WTC11 (cell line): Measurements from ENCODE around the gene APOBEC3B. TPM values are rescaled to one million over a fixed set of nuclear protein-coding genes. Genes with fewer than 3 reads are reported as not detected.

Experiments
- ATAC-seq: fragments of 200-7000 bp; cut with Tn5 transposase; 2 replicates; pipeline ENCODE4 v1.10.0; 2021; ENCODE audit warnings: mild to moderate bottlenecking, moderate library complexity
- CTCF ChIA-PET: fragments of 300-600 bp; sonication (Branson Sonifier 250); formaldehyde crosslinking; loops from one replicate; lab custom pipeline; 2021; ENCODE audit warnings: antibody characterized with exemption; lab: Charles Lee
- POLR2A ChIA-PET: fragments of 350-600 bp; sonication (Branson Sonifier 250); formaldehyde crosslinking; loops from one replicate; lab custom pipeline; 2021; ENCODE audit warnings: antibody characterized with exemption; lab: Charles Lee
- DNase-seq: peaks from one replicate; pipeline ENCODE4 v3.0.0; 2021; ENCODE audit warnings: low spot score
- H3K27ac Mint-ChIP-seq: 2 replicates; pipeline ENCODE4 v1.8.0; 2021; ENCODE audit warnings: mixed read lengths
- H3K27me3 Mint-ChIP-seq: 2 replicates; pipeline ENCODE4 v1.8.0; 2021; ENCODE audit warnings: low read depth, mild to moderate bottlenecking, moderate library complexity, mixed read lengths
- H3K36me3 Mint-ChIP-seq: 2 replicates; pipeline ENCODE4 v1.8.0; 2021; ENCODE audit warnings: mixed read lengths
- H3K4me1 Mint-ChIP-seq: 2 replicates; pipeline ENCODE4 v1.8.0; 2022; ENCODE audit warnings: mixed read lengths
- H3K4me3 Mint-ChIP-seq: 2 replicates; pipeline ENCODE4 v1.8.0; 2021; ENCODE audit warnings: mild to moderate bottlenecking, moderate library complexity, mixed read lengths
- H3K9me3 Mint-ChIP-seq: 2 replicates; pipeline ENCODE4 v1.8.0; 2021; ENCODE audit warnings: mixed read lengths
- CREB1 ChIP-seq: sonication (generic); formaldehyde crosslinking; IDR thresholded peaks from 2 replicates; pipeline ENCODE4 v1.8.0; 2023; ENCODE audit warnings: mild to moderate bottlenecking, missing genetic modification reagents
- E2F4 ChIP-seq: sonication (generic); formaldehyde crosslinking; IDR thresholded peaks from 2 replicates; pipeline ENCODE4 v1.8.1; 2022; ENCODE audit warnings: low read depth, mild to moderate bottlenecking, moderate library complexity, missing genetic modification reagents, borderline replicate concordance
- ESRRA ChIP-seq: sonication (generic); formaldehyde crosslinking; IDR thresholded peaks from 2 replicates; pipeline ENCODE4 v1.8.1; 2022; ENCODE audit warnings: mild to moderate bottlenecking, missing genetic modification reagents, borderline replicate concordance
- ETV6 ChIP-seq: sonication (generic); formaldehyde crosslinking; IDR thresholded peaks from 2 replicates; pipeline ENCODE4 v1.8.1; 2022; ENCODE audit warnings: mild to moderate bottlenecking, missing genetic modification reagents
- FOXP1 ChIP-seq: sonication (generic); formaldehyde crosslinking; IDR thresholded peaks from 2 replicates; pipeline ENCODE4 v1.8.0; 2022; ENCODE audit warnings: missing genetic modification reagents, mild to moderate bottlenecking, moderate library complexity, borderline replicate concordance
- KAT7 ChIP-seq: sonication (generic); formaldehyde crosslinking; IDR thresholded peaks from 2 replicates; pipeline ENCODE4 v1.8.1; 2023; ENCODE audit warnings: missing genetic modification reagents, mild to moderate bottlenecking, borderline replicate concordance
- MYBL2 ChIP-seq: sonication (generic); formaldehyde crosslinking; IDR thresholded peaks from 2 replicates; pipeline ENCODE4 v1.8.1; 2023; ENCODE audit warnings: mild to moderate bottlenecking, moderate library complexity, missing genetic modification reagents
- NFE2L1 ChIP-seq: sonication (generic); formaldehyde crosslinking; IDR thresholded peaks from 2 replicates; pipeline ENCODE4 v1.8.1; 2023; ENCODE audit warnings: missing genetic modification reagents
- NR1H2 ChIP-seq: sonication (generic); formaldehyde crosslinking; IDR thresholded peaks from 2 replicates; pipeline ENCODE4 v1.9.0; 2021; ENCODE audit warnings: mild to moderate bottlenecking, moderate library complexity, missing genetic modification reagents
- OVOL2 ChIP-seq: fragments of 250-450 bp; sonication (Bioruptor Pico); IDR thresholded peaks from 2 replicates; pipeline ENCODE4 v1.9.0; 2021; ENCODE audit warnings: mild to moderate bottlenecking, borderline replicate concordance
- PREB ChIP-seq: sonication (generic); formaldehyde crosslinking; IDR thresholded peaks from 2 replicates; pipeline ENCODE4 v1.8.1; 2022; ENCODE audit warnings: mild to moderate bottlenecking, missing genetic modification reagents, moderate library complexity, borderline replicate concordance
- TEAD1 ChIP-seq: sonication (generic); formaldehyde crosslinking; IDR thresholded peaks from 2 replicates; pipeline ENCODE4 v1.8.0; 2022; ENCODE audit warnings: mild to moderate bottlenecking, missing genetic modification reagents
- TEAD4 ChIP-seq: sonication (generic); formaldehyde crosslinking; IDR thresholded peaks from 2 replicates; pipeline ENCODE4 v1.8.0; 2022; ENCODE audit warnings: mild to moderate bottlenecking, missing genetic modification reagents
- TP53 ChIP-seq: sonication (generic); formaldehyde crosslinking; IDR thresholded peaks from 2 replicates; pipeline ENCODE4 v1.8.1; 2023; ENCODE audit warnings: mild to moderate bottlenecking, missing genetic modification reagents
- ZBTB43 ChIP-seq: sonication (generic); formaldehyde crosslinking; IDR thresholded peaks from 2 replicates; pipeline ENCODE4 v1.8.1; 2023; ENCODE audit warnings: mild to moderate bottlenecking, missing genetic modification reagents
- ZNF138 ChIP-seq: sonication (generic); formaldehyde crosslinking; conservative IDR thresholded peaks from 2 replicates; pipeline ENCODE4 v1.8.1; 2022; ENCODE audit warnings: mild to moderate bottlenecking, moderate library complexity, missing genetic modification reagents
- ZNF317 ChIP-seq: sonication (generic); formaldehyde crosslinking; IDR thresholded peaks from 2 replicates; pipeline ENCODE4 v1.8.1; 2023; ENCODE audit warnings: low read depth, mild to moderate bottlenecking, moderate library complexity, missing genetic modification reagents, borderline replicate concordance
- ZNF512 ChIP-seq: sonication (generic); formaldehyde crosslinking; IDR thresholded peaks from 2 replicates; pipeline ENCODE4 v1.8.1; 2022; ENCODE audit warnings: missing genetic modification reagents, borderline replicate concordance
- ZNF671 ChIP-seq: fragments of 250-450 bp; sonication (Bioruptor Pico); IDR thresholded peaks from 2 replicates; pipeline ENCODE4 v1.8.0; 2021; ENCODE audit warnings: mild to moderate bottlenecking
- total RNA-seq: library from RNA; stranded (reverse); gene quantifications from 3 replicates; pipeline ENCODE4 v1.2.3, GENCODE V29; 2021
- TF ChIP-seq, protein P1 (sequence below): fragments of 250-450 bp; sonication (Bioruptor Pico); IDR thresholded peaks from 2 replicates; pipeline ENCODE4 v1.9.0; 2021; ENCODE audit warnings: mild to moderate bottlenecking, borderline replicate concordance
- TF ChIP-seq, protein P2 (sequence below): sonication (generic); formaldehyde crosslinking; conservative IDR thresholded peaks from 2 replicates; pipeline ENCODE4 v1.8.1; 2023; ENCODE audit warnings: mild to moderate bottlenecking, low read depth, missing genetic modification reagents, moderate library complexity
- TF ChIP-seq, protein P3 (sequence below): sonication (generic); formaldehyde crosslinking; IDR thresholded peaks from 2 replicates; pipeline ENCODE4 v1.8.1; 2023; ENCODE audit warnings: mild to moderate bottlenecking, moderate library complexity, missing genetic modification reagents

The APOBEC3B gene
- total RNA-seq, 1 experiment from 2014 or later: 4.0 TPM

- POLR2A ChIA-PET: no interaction called here
- Mint-ChIP-seq H3K27me3 (peaks cover 10% of the 10 kb centered on the region), H3K36me3 (no peaks in the 10 kb centered on the region), H3K4me3 (no peak overlapping the region), H3K27ac (no peak overlapping the region), H3K9me3 (no peaks in the 10 kb centered on the region), H3K4me1 (peaks cover 24% of the 10 kb centered on the region)
- CTCF ChIA-PET: interaction anchor here (1.0 to 1.1 kb wide), 3 partner anchors 17 to 75 kb away, joined by 3 to 5 read pairs (median 3); no protein-coding TSS in a partner anchor
- DNase-seq (no peak), ATAC-seq (no peak)
- TF ChIP-seq ESRRA (CRISPR knock-in tag): no peak
- TF ChIP-seq, protein P1, sequence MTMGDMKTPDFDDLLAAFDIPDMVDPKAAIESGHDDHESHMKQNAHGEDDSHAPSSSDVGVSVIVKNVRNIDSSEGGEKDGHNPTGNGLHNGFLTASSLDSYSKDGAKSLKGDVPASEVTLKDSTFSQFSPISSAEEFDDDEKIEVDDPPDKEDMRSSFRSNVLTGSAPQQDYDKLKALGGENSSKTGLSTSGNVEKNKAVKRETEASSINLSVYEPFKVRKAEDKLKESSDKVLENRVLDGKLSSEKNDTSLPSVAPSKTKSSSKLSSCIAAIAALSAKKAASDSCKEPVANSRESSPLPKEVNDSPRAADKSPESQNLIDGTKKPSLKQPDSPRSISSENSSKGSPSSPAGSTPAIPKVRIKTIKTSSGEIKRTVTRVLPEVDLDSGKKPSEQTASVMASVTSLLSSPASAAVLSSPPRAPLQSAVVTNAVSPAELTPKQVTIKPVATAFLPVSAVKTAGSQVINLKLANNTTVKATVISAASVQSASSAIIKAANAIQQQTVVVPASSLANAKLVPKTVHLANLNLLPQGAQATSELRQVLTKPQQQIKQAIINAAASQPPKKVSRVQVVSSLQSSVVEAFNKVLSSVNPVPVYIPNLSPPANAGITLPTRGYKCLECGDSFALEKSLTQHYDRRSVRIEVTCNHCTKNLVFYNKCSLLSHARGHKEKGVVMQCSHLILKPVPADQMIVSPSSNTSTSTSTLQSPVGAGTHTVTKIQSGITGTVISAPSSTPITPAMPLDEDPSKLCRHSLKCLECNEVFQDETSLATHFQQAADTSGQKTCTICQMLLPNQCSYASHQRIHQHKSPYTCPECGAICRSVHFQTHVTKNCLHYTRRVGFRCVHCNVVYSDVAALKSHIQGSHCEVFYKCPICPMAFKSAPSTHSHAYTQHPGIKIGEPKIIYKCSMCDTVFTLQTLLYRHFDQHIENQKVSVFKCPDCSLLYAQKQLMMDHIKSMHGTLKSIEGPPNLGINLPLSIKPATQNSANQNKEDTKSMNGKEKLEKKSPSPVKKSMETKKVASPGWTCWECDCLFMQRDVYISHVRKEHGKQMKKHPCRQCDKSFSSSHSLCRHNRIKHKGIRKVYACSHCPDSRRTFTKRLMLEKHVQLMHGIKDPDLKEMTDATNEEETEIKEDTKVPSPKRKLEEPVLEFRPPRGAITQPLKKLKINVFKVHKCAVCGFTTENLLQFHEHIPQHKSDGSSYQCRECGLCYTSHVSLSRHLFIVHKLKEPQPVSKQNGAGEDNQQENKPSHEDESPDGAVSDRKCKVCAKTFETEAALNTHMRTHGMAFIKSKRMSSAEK (CRISPR knock-in tag): no peak
- no peak for TF ChIP-seq TP53
- no peak for TF ChIP-seq OVOL2 (CRISPR knock-in tag)
- no peak for TF ChIP-seq ZNF671
- TF ChIP-seq ZBTB43 (CRISPR knock-in tag): no peak
- no peak for TF ChIP-seq PREB
- TF ChIP-seq NR1H2 (CRISPR knock-in tag): no peak
- TF ChIP-seq E2F4 (CRISPR knock-in tag): no peak
- TF ChIP-seq ETV6 (CRISPR knock-in tag): no peak
- TF ChIP-seq, protein P2, sequence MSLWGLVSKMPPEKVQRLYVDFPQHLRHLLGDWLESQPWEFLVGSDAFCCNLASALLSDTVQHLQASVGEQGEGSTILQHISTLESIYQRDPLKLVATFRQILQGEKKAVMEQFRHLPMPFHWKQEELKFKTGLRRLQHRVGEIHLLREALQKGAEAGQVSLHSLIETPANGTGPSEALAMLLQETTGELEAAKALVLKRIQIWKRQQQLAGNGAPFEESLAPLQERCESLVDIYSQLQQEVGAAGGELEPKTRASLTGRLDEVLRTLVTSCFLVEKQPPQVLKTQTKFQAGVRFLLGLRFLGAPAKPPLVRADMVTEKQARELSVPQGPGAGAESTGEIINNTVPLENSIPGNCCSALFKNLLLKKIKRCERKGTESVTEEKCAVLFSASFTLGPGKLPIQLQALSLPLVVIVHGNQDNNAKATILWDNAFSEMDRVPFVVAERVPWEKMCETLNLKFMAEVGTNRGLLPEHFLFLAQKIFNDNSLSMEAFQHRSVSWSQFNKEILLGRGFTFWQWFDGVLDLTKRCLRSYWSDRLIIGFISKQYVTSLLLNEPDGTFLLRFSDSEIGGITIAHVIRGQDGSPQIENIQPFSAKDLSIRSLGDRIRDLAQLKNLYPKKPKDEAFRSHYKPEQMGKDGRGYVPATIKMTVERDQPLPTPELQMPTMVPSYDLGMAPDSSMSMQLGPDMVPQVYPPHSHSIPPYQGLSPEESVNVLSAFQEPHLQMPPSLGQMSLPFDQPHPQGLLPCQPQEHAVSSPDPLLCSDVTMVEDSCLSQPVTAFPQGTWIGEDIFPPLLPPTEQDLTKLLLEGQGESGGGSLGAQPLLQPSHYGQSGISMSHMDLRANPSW (CRISPR knock-in tag): no peak
- TF ChIP-seq ZNF512: no peak
Measured at GRCh38 chr22:38943882-38944281, 38.3 kb upstream of the APOBEC3B start.

GRCh38 chr22:38944653-38945052 is 37.5 kb upstream of the APOBEC3B start:
- ChIA-PET CTCF (interaction anchor here (1.0 to 1.1 kb wide), 3 partner anchors 18 to 76 kb away, joined by 3 to 5 read pairs (median 3); no protein-coding TSS in a partner anchor), POLR2A (no interaction called here)
- Mint-ChIP-seq H3K27ac (no peak overlapping the region), H3K27me3 (peaks cover 10% of the 10 kb centered on the region), H3K4me3 (no peak overlapping the region), H3K9me3 (no peaks in the 10 kb centered on the region), H3K4me1 (peaks cover 24% of the 10 kb centered on the region), H3K36me3 (no peaks in the 10 kb centered on the region)
- no peak for ATAC-seq
- no peak for DNase-seq
- TF ChIP-seq TEAD4 (CRISPR knock-in tag) (no peak), TEAD1 (CRISPR knock-in tag) (no peak), ZNF138 (CRISPR knock-in tag) (no peak), CREB1 (CRISPR knock-in tag) (no peak), KAT7 (CRISPR knock-in tag) (no peak), FOXP1 (CRISPR knock-in tag) (no peak), NFE2L1 (no peak), ZNF317 (no peak), MYBL2 (CRISPR knock-in tag) (no peak)
- TF ChIP-seq, protein P3, sequence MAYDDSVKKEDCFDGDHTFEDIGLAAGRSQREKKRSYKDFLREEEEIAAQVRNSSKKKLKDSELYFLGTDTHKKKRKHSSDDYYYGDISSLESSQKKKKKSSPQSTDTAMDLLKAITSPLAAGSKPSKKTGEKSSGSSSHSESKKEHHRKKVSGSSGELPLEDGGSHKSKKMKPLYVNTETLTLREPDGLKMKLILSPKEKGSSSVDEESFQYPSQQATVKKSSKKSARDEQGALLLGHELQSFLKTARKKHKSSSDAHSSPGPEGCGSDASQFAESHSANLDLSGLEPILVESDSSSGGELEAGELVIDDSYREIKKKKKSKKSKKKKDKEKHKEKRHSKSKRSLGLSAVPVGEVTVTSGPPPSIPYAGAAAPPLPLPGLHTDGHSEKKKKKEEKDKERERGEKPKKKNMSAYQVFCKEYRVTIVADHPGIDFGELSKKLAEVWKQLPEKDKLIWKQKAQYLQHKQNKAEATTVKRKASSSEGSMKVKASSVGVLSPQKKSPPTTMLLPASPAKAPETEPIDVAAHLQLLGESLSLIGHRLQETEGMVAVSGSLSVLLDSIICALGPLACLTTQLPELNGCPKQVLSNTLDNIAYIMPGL (CRISPR knock-in tag): no peak
